B cell (primary cell): Measurements from ENCODE around the gene ALDH4A1.

Experiments
- CTCF ChIP-seq: fragments of 200-600 bp; IDR thresholded peaks from one replicate; pipeline ENCODE4 v1.8.0; 2022; ENCODE audit warnings: antibody characterized with exemption, mild to moderate bottlenecking
- EZH2 ChIP-seq: IDR thresholded peaks from 2 replicates; pipeline ENCODE4 v1.6.1; 2012; ENCODE audit warnings: borderline replicate concordance, low read depth, mild to moderate bottlenecking, moderate library complexity, low read length; ENCODE audit not compliant: insufficient read depth, poor library complexity, severe bottlenecking

GRCh38 chr1:18915341-18915740 is 13.0 kb upstream of the ALDH4A1 start:
- TF ChIP-seq EZH2 (no peak), CTCF (no peak)
